Skin epidermis (tissue), 12 donors: ENCODE results near the gene MRNIP.

Experiments used
- H3K27ac ChIP-seq, 21 experiments: fragments of 200-600 bp; sonication (generic) in 11 of 21; one replicate each; pipeline ENCODE4 v1.5.0; 2020; ENCODE audit warnings: mild to moderate bottlenecking in 3 of 21, inconsistent platforms in 2 of 21, moderate library complexity in 2 of 21
- H3K4me3 ChIP-seq, 7 experiments: fragments of 200-600 bp; sonication (generic) in 2 of 7; one replicate each; pipeline ENCODE4 v1.5.0; 2020; ENCODE audit warnings: inconsistent platforms in 2 of 7, mild to moderate bottlenecking in 2 of 7, moderate library complexity in 1 of 7

The MRNIP gene

DNA sequence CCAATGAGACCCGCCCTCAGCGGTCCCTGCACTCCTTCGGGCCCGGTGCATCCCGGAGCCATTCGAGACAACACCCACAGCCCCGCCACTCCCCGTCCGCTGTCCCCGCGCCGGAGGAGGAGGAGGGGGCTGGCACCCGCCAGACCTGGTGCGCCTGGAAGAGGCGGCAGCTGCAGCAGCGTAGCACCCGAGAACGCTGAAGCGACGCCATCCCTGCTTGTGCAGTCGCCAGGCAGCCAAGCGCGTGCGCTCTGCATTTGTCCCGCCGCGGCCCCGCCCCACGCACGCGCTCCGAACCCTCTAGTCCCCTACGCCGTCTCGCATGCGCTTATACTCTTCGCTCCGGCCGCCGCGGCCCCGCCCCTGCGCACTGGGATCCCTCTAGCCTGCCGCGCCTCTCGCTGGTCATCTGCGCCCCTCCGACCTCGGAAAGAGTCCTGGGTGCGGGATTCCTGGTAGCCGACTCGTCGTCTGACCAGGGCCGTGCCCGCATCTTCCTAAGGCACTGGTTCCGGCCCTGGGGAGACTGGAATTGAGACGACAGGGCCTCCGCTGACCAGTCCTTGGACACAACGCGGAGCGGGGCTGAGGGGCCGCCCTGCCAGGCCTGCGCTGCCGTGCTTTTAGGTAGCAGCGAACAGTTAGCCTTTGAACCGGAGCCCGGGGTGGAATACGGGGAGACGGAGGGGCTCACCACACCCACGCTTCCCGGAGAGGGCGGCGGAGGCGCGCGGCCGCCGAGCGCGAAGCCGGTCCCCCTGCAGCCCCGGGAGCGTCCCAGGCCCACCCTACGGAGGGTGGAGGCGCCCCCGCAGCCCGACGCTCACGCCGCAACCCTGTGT is at the start of gene MRNIP:
MRNIP (minus strand) TSS at position 232 of the 842 bp plus-strand sequence; CDS start at position 211, 21 bp downstream.
- Histone ChIP-seq H3K27ac (peak within 1 kb of the TSS; percentile 71 to 96 (median 87)), H3K4me3 (peak within 1 kb of the TSS; percentile 65 to 99 (median 82))

DNA sequence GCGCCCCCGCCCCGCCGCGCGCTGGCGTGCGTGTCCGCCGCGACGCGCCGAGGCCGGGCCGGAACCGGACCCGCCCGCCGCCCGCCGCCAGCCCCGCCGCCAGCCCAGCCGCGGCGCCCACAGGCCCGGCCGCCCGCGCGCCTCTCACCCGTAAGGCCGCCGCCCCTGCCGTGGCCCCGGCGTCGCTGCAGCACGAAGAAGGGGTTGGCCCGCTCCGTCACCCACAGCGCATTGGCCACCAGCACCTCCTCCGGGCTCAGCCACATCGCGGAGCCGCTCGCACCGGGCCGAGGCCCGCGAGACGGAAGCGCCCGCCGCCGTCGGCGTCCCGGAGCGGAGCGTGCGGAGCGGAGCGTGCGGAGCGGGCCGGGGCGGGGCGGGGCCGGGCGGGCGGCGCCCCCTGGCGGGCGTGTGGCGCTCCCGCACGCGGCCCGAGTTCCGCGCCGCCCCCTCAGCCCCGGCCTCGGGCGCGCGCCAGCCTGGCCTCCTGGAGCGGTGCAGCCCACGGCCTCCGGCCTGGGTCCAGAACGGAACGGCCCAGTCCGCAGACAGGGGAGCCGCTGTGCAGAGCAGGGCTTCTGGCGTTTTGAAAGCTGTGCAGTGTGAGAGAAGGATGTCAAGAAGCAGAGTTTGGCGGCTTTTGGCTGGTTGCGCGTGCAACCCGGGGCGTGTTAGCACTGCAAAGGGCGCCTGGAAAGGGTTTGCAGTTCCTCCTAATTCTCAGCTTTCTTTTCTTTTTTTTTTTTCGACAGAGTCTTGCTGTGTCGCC is 49.1 kb upstream of the MRNIP start, which contains the start of gene TBC1D9B:
TBC1D9B (minus strand) TSS at position 342 of the 769 bp plus-strand sequence; CDS start at position 266, 76 bp downstream.
- H3K27ac ChIP-seq, result peak within 1 kb of the TSS in 20 of 21 experiments; percentile 47 to 85 (median 80)
- peak within 1 kb of the TSS; percentile 49 to 71 (median 62) for H3K4me3 ChIP-seq

- Histone ChIP-seq H3K4me3 (peak overlapping the region; percentile 49 to 71 (median 62)), H3K27ac (peak overlapping the region in 20 of 21 experiments; percentile 42 to 85 (median 78))
These were observed 48.4 kb upstream of the MRNIP start for GRCh38 chr5:179906795-179907555.

- Histone ChIP-seq H3K27ac (peak overlapping the region in 7 of 21 experiments; percentile 69 to 85 (median 81)), H3K4me3 (peak overlapping the region; percentile 49 to 71 (median 62))
These were observed 47.7 kb upstream of the MRNIP start for GRCh38 chr5:179906294-179906794.

GRCh38 chr5:179905161-179905560 is 46.5 kb upstream of the MRNIP start:
- Histone ChIP-seq H3K27ac (no peak overlapping the region), H3K4me3 (no peak overlapping the region)

DNA sequence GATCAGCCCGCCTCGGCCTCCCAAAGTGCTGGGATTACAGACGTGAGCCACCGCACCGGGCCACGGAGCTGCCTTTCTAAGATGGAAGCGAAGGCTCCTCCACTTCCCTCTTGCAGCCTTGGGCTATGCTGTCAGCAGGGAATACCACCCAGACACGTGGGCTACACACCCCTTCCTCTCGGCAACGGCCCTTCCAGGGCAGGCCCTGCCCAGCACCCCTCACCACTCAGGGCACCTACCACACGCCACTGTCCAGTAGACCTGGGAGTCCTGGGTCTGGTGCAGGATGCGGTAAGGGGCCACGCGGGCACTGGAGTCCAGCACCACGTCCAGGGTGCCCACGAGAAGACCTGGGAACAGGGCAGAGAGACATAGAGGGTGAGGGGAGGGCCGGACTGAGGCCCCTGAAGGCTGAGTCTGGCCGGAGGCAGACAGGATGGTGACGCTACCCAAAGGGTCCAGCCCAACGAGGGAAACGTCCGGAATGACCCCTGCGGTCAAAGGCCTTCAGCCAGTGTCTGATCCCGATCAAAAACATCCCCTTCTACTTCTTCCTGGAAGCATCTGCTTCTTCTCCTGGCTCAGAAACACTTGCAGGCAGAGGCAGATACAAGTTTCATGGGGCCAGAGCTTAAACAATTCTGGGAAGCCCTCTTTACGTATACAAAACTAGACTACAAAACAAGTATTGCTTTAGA is 46.0 kb upstream of the MRNIP start:
- no peak overlapping the region for H3K27ac ChIP-seq
- no peak overlapping the region for H3K4me3 ChIP-seq

GRCh38 chr5:179902763-179903158 is 44.1 kb upstream of the MRNIP start:
- H3K27ac ChIP-seq, result no peak overlapping the region

GRCh38 chr5:179901915-179902762 is 43.5 kb upstream of the MRNIP start:
- Histone ChIP-seq H3K4me3 (no peak overlapping the region), H3K27ac (no peak overlapping the region)

More at GRCh38 chr5:179902763-179903158, 44.1 kb upstream of the MRNIP start:
- no peak overlapping the region for H3K4me3 ChIP-seq

DNA sequence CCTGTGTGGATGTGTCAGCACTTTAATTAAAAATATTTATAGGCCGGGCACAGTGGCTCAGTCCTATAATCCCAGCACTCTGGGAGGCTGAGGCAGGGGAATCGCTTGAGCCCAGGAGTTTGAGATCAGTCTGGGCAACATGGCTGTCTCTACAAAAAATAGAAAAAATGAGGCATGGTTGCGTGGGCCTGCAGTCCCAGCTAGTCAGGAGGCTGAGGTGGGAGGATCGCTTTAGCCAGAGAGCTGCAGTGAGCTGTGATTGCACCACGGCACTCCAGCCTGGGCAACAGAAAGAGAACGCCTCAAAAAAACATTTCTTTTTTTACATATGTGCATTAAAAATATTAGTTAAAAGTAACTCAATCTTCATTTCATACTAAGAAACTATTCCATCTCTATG is 42.8 kb upstream of the MRNIP start:
- H3K27ac ChIP-seq, result no peak overlapping the region
- H3K4me3 ChIP-seq, result no peak overlapping the region

- Histone ChIP-seq H3K4me3 (no peak overlapping the region), H3K27ac (no peak overlapping the region)
These were observed 42.1 kb upstream of the MRNIP start for GRCh38 chr5:179900711-179901110.

- no peak overlapping the region for H3K27ac ChIP-seq
- H3K4me3 ChIP-seq, result no peak overlapping the region
These were observed 41.6 kb upstream of the MRNIP start for GRCh38 chr5:179900206-179900605.

DNA sequence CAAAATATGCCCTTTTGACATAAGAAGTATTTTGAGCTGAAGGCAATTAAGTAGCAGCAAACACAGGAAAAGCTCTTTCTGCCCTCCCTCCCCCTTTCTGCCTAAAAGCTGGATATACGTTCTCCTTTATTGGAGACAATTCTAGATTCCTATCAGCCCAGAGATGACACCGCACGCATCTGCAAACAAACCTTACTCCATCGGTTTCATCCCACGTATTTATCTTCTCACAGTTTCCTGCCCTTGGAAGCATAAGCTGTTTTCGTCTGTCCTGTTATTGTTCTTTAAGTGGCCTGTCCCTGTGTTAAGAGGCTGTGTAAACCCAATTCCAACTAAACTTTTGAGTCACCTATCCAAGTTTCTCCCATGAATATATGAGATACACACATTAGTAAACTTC is 37.2 kb upstream of the MRNIP start:
- Histone ChIP-seq H3K27ac (no peak overlapping the region), H3K4me3 (no peak overlapping the region)

- Histone ChIP-seq H3K4me3 (no peak overlapping the region), H3K27ac (no peak overlapping the region)
These were observed 35.6 kb upstream of the MRNIP start for GRCh38 chr5:179893958-179894895.

DNA sequence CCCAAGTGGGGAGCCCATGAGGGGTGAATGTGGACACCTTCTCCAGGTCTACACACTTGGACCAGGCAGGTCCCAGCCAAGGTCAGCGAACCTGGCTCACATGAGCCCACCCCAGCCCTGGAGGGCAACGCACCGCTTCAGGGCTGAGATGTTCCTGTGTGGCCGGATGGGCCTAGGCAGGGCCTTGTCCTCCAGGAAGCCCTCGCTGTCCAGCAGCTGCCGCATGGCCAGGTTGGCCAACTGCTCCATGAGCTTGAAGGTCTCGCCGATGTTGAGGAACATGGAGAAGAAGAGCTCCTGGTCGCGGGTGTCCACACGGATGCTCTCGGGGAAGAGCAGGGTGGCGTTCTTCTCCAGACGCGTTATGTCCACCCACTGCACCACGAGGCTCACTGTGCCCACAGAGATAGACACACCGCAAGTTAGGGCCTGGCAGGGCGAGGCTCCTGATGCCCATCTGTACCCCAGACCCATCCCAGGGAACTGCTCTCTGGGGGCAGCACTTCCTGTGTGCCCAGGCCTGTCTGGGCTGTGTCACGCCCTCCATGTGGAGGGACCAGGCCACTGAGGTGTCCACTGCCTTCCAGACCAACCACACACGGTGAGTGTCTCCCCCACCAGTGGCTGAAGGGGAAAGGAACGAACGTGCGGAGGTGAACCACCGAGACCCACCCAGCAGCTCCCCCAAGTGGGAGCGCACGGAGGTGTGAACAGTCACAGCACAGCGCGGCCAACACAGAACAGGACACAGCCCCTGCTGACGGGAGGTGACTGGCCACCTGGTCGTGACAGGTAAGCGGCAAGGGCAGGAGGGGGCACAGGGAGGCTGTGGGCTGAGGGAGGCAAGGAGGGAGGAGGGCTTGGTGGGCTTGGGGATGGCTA is 34.7 kb upstream of the MRNIP start:
- no peak overlapping the region for H3K27ac ChIP-seq
- no peak overlapping the region for H3K4me3 ChIP-seq

- no peak overlapping the region for H3K4me3 ChIP-seq
These were observed 33.6 kb upstream of the MRNIP start for GRCh38 chr5:179892255-179892654.

More at GRCh38 chr5:179892255-179892654, 33.6 kb upstream of the MRNIP start:
- H3K27ac ChIP-seq, result no peak overlapping the region
